A549 (cell line): ENCODE measurements around the gene DDX41.

Source experiments
- CBX8 ChIP-seq: fragments of 200-600 bp; sonication (generic); IDR thresholded peaks from 2 replicates; pipeline ENCODE4 v1.6.1; 2016
- CHD2 ChIP-seq: fragments of 150-350 bp; IDR thresholded peaks from 2 replicates; pipeline ENCODE4 v1.6.1; 2014; ENCODE audit warnings: low read length; ENCODE audit not compliant: partially characterized antibody
- CTCF ChIP-seq: fragments of >200 bp; sonication (Bioruptor Twin); formaldehyde crosslinking; IDR thresholded peaks from 3 replicates; pipeline ENCODE4 v1.5.1; 2016
- HOXA7 ChIP-seq: fragments of 250-450 bp; sonication (Bioruptor Pico); IDR thresholded peaks from 2 replicates; pipeline ENCODE4 v1.5.0; 2020; ENCODE audit warnings: mild to moderate bottlenecking, moderate library complexity
- MYC ChIP-seq: IDR thresholded peaks from 2 replicates; pipeline ENCODE4 v1.6.1; 2012; ENCODE audit warnings: mild to moderate bottlenecking, inconsistent platforms, low read length, improper control_type of control experiment, borderline replicate concordance
- POLR2A ChIP-seq: IDR thresholded peaks from 2 replicates; pipeline ENCODE4 v1.6.1; 2012; ENCODE audit warnings: mild to moderate bottlenecking, low read length
- POLR2AphosphoS2 ChIP-seq: conservative IDR thresholded peaks from 2 replicates; pipeline ENCODE4 v1.6.1; 2012; ENCODE audit warnings: low read length, improper control_type of control experiment, inconsistent platforms
- RFX5 ChIP-seq: fragments of 450-650 bp; IDR thresholded peaks from 2 replicates; pipeline ENCODE4 v1.7.1; 2014; ENCODE audit warnings: antibody characterized with exemption, mild to moderate bottlenecking, moderate library complexity
- RNF2 ChIP-seq: fragments of 200-600 bp; sonication (generic); IDR thresholded peaks from 2 replicates; pipeline ENCODE4 v1.6.1; 2016; ENCODE audit warnings: low read depth, mild to moderate bottlenecking, antibody characterized with exemption, moderate library complexity, borderline replicate concordance
- TFCP2L1 ChIP-seq: fragments of 250-450 bp; sonication (Bioruptor Pico); IDR thresholded peaks from 2 replicates; pipeline ENCODE4 v1.5.0; 2021; ENCODE audit warnings: mild to moderate bottlenecking

- TF ChIP-seq CHD2 (no peak), CTCF (no peak), POLR2AphosphoS2 (no peak), CBX8 (no peak), POLR2A (no peak), MYC (no peak), RNF2 (no peak), RFX5 (no peak), HOXA7 (no peak), TFCP2L1 (CRISPR knock-in tag) (no peak)
Measured at GRCh38 chr5:177508221-177508611, 8.5 kb downstream of the DDX41 start.
